ENCODE measurements around the gene ANKRD18B. TPM values are rescaled to one million over a fixed set of nuclear protein-coding genes. Genes with fewer than 3 reads are reported as not detected.
"Not testable (repeated sequence)": the region's sequence is repeated elsewhere in the genome, so short reads cannot be mapped to it uniquely, and the experiment has no call there.

ANKRD18B gene
- total and polyA plus RNA-seq, 2 donors (not counting 1 experiment from before 2014, with no cell fraction given): not detected

DNA sequence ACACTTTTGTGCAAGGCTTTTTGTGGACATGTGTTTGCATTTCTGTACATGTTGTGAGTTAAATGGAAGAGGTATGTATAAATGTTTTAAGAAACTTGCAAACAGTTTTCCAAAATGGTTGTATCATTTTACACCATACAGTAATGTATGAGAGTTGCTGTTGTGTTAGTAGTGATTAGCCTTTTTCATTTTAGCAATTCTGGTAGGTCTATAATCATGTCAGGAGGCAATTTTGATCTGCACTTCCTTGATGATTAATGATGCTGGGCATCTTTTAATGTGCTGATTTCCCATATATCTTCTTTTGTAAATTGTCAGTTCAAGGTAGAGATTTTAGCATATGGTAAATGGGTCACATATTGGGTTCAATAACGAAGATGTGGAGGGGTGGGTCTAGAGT lies 87.3 kb downstream of the ANKRD18B start:
- TF ChIP-seq, protein P1, sequence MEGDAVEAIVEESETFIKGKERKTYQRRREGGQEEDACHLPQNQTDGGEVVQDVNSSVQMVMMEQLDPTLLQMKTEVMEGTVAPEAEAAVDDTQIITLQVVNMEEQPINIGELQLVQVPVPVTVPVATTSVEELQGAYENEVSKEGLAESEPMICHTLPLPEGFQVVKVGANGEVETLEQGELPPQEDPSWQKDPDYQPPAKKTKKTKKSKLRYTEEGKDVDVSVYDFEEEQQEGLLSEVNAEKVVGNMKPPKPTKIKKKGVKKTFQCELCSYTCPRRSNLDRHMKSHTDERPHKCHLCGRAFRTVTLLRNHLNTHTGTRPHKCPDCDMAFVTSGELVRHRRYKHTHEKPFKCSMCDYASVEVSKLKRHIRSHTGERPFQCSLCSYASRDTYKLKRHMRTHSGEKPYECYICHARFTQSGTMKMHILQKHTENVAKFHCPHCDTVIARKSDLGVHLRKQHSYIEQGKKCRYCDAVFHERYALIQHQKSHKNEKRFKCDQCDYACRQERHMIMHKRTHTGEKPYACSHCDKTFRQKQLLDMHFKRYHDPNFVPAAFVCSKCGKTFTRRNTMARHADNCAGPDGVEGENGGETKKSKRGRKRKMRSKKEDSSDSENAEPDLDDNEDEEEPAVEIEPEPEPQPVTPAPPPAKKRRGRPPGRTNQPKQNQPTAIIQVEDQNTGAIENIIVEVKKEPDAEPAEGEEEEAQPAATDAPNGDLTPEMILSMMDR (IDR thresholded peaks at IDR 0.05): no peak
- TF ChIP-seq EZH2 (IDR thresholded peaks at IDR 0.05; ENCODE audit: borderline replicate concordance, insufficient read depth, low read depth, low read length, poor library complexity, severe bottlenecking): no peak
- Histone ChIP-seq H3K27me3 (replicated peaks in 1 of 4; ENCODE audit: control extremely low read depth in 1 of 4, control insufficient read depth in 3 of 4, insufficient read depth in 4 of 4, low read length in 3 of 4) (no peaks in the 10 kb centered on the region), H3K4me3 (ENCODE audit: control extremely low read depth in 1 of 5, extremely low read depth in 1 of 5, insufficient read depth in 1 of 5, low read depth in 2 of 5, low read length in 4 of 5) (no peak overlapping the region), H4K20me1 (ENCODE audit: control insufficient read depth, insufficient read depth, low read length, poor library complexity, severe bottlenecking) (no peaks in the 10 kb centered on the region), H3K4me1 (ENCODE audit: control insufficient read depth in 2 of 2, insufficient read depth in 2 of 2, low read length in 2 of 2) (no peaks in the 10 kb centered on the region), H3K36me3 (replicated peaks in 1 of 2; ENCODE audit: control extremely low read depth in 1 of 2, control insufficient read depth in 1 of 2, extremely low read depth in 1 of 2, insufficient read depth in 2 of 2, low read length in 1 of 2) (no peaks in the 10 kb centered on the region), H3K79me2 (ENCODE audit: control insufficient read depth, insufficient read depth, low read length) (no peaks in the 10 kb centered on the region), H3K27ac (ENCODE audit: low read length in 2 of 2) (no peak overlapping the region), H2AFZ (ENCODE audit: insufficient read depth, low read depth, low read length, poor library complexity, severe bottlenecking) (no peak overlapping the region), H3K9me3 (ENCODE audit: control extremely low read depth in 1 of 3, control insufficient read depth in 2 of 3, insufficient read depth in 1 of 3, low read length in 2 of 3) (peaks cover 0 to 7% (median 0%) of the 10 kb centered on the region in 3 donors), H3K9ac (ENCODE audit: low read length) (no peak overlapping the region), H3K4me2 (replicated peaks; ENCODE audit: low read depth, low read length, poor library complexity, severe bottlenecking) (no peak overlapping the region)
- ATAC-seq (ENCODE audit: low read depth) (no peak), DNase-seq (no peak)
- 80% methylated on average over 1 of the region's 1 CpG for WGBS (ENCODE audit: insufficient coverage)
- ChIA-PET CTCF (interaction anchor here (1.1 to 1.7 kb wide), 2 partner anchors 13 to 14 kb away, joined by 3 to 7 read pairs; no protein-coding TSS in a partner anchor), POLR2A (no interaction called here)
- Mint-ChIP-seq H3K27me3 (peaks cover 39% of the 10 kb centered on the region), H3K4me3 (no peak overlapping the region), H3K4me1 (no peaks in the 10 kb centered on the region), H3K27ac (no peak overlapping the region), H3K9me3 (ENCODE audit: insufficient read depth) (no peaks in the 10 kb centered on the region)
- intact Hi-C loops (cut with micrococcal nuclease): no loop called here

DNA sequence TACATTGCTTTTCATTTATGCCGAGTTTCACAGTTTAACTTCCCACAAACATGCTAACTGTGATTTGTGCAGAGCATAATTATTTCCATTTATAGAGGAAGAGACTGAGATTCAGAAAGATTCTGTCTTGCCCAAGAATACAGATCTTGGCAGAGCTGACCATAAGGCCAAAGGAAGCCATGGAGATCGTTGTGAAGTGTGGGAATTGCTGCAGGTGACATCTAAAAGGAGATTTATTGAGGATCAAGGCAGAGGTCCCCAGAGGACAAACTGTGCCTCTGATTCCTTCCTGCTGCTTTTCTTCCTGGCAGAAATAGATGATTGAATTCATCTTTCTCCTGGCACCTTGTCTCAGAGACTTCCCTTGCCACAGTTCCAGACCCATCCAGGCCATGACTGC lies 88.4 kb downstream of the ANKRD18B start:
- H3K79me2 ChIP-seq (ENCODE audit: control insufficient read depth, insufficient read depth, low read length); H4K20me1 ChIP-seq (ENCODE audit: control insufficient read depth, insufficient read depth, low read length, poor library complexity, severe bottlenecking); H3K4me3 ChIP-seq (ENCODE audit: control extremely low read depth in 1 of 5, extremely low read depth in 1 of 5, insufficient read depth in 1 of 5, low read depth in 2 of 5, low read length in 4 of 5); H3K4me2 ChIP-seq (replicated peaks; ENCODE audit: low read depth, low read length, poor library complexity, severe bottlenecking); intact Hi-C loops (cut with micrococcal nuclease); H3K9me3 ChIP-seq (ENCODE audit: control extremely low read depth in 1 of 3, control insufficient read depth in 2 of 3, insufficient read depth in 1 of 3, low read length in 2 of 3); H3K9me3 Mint-ChIP-seq (ENCODE audit: insufficient read depth); H3K9ac ChIP-seq (ENCODE audit: low read length); H3K36me3 ChIP-seq (replicated peaks in 1 of 2; ENCODE audit: control extremely low read depth in 1 of 2, control insufficient read depth in 1 of 2, extremely low read depth in 1 of 2, insufficient read depth in 2 of 2, low read length in 1 of 2); H3K4me3 Mint-ChIP-seq; H3K27ac Mint-ChIP-seq; DNase-seq; ATAC-seq (ENCODE audit: low read depth); H3K4me1 ChIP-seq (ENCODE audit: control insufficient read depth in 2 of 2, insufficient read depth in 2 of 2, low read length in 2 of 2); H3K27me3 ChIP-seq (replicated peaks in 1 of 4; ENCODE audit: control extremely low read depth in 1 of 4, control insufficient read depth in 3 of 4, insufficient read depth in 4 of 4, low read length in 3 of 4); H3K4me1 Mint-ChIP-seq; H2AFZ ChIP-seq (ENCODE audit: insufficient read depth, low read depth, low read length, poor library complexity, severe bottlenecking); H3K27ac ChIP-seq (ENCODE audit: low read length in 2 of 2); POLR2A ChIA-PET: not testable (repeated sequence)
- WGBS (ENCODE audit: insufficient coverage): 38% methylated on average over 1 of the region's 2 CpGs
- CTCF ChIA-PET: interaction anchor here (1.1 to 1.7 kb wide), 2 partner anchors 11 to 13 kb away, joined by 3 to 7 read pairs; no protein-coding TSS in a partner anchor
- peaks cover 39% of the 10 kb centered on the region for H3K27me3 Mint-ChIP-seq

All from B cell (primary cell).